PFSK-1 (cell line): ENCODE data around the gene CTDSP2.

Experiments
- FOXP2 ChIP-seq: optimal IDR thresholded peaks from 2 replicates; pipeline ENCODE3; 2011; ENCODE audit warnings: borderline replicate concordance, control low read depth, inconsistent platforms; ENCODE audit not compliant: insufficient read depth; ENCODE audit errors: extremely low read length, extremely low read depth
- POLR2AphosphoS5 ChIP-seq: IDR thresholded peaks from 2 replicates; pipeline ENCODE4 v1.6.1; 2012; ENCODE audit warnings: low read depth, mild to moderate bottlenecking, control low read depth, low read length, moderate library complexity
- SIN3A ChIP-seq: IDR thresholded peaks from 2 replicates; pipeline ENCODE4 v1.6.1; 2012; ENCODE audit warnings: mild to moderate bottlenecking, low read length, moderate library complexity, borderline replicate concordance; ENCODE audit not compliant: insufficient read depth
- TAF1 ChIP-seq: IDR thresholded peaks from 2 replicates; pipeline ENCODE4 v1.6.1; 2012; ENCODE audit warnings: low read length, control low read depth, borderline replicate concordance; ENCODE audit not compliant: insufficient read depth
- TF ChIP-seq, protein P1 (sequence below), 2 experiments: IDR thresholded peaks; 2 replicates each; pipeline versions ENCODE4 v1.6.1 to v1.8.0; 2011 to 2012; ENCODE audit warnings: low read depth in 2 of 2, low read length in 2 of 2, control low read depth in 1 of 2, inconsistent platforms in 1 of 2, mild to moderate bottlenecking in 1 of 2, moderate library complexity in 1 of 2; ENCODE audit not compliant: insufficient read depth in 1 of 2

CTDSP2 gene

DNA sequence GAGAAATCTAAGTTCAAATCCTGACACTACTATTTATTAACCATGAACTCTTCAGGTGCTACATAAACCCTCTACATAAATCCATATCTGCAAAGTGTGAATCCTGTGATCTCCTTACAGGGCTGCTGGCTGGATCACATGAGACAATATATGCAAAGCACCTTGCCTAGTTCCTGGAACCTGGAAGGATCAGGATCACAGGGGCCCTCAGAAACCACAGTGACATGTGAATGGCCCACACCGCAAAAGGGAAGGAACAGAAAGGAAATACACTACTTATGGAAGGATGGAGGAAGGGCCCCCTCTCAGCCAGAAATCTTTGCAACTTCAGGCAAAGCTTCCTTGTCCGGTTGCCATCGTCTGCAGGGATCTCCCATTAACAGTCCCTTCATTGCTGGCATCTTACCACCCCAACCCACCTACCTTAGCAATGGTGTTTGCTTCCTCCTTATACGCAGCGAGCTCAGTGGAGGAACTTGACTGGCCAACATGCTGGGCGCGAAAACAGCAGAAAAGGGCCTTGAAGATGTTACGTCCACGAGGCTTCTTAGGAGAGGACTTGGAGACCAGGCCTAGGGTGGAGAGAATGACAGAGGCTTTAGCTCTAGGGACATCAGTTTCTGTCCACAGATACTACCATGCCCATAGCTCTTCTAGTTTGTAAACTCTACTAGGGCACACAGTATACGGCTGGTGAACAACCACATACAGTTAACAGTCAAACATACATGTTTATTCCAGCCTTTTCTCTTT lies 17.3 kb downstream of the CTDSP2 start:
- TF ChIP-seq TAF1 (no peak), SIN3A (no peak), POLR2AphosphoS5 (no peak), FOXP2 (no peak)
- TF ChIP-seq, protein P1, sequence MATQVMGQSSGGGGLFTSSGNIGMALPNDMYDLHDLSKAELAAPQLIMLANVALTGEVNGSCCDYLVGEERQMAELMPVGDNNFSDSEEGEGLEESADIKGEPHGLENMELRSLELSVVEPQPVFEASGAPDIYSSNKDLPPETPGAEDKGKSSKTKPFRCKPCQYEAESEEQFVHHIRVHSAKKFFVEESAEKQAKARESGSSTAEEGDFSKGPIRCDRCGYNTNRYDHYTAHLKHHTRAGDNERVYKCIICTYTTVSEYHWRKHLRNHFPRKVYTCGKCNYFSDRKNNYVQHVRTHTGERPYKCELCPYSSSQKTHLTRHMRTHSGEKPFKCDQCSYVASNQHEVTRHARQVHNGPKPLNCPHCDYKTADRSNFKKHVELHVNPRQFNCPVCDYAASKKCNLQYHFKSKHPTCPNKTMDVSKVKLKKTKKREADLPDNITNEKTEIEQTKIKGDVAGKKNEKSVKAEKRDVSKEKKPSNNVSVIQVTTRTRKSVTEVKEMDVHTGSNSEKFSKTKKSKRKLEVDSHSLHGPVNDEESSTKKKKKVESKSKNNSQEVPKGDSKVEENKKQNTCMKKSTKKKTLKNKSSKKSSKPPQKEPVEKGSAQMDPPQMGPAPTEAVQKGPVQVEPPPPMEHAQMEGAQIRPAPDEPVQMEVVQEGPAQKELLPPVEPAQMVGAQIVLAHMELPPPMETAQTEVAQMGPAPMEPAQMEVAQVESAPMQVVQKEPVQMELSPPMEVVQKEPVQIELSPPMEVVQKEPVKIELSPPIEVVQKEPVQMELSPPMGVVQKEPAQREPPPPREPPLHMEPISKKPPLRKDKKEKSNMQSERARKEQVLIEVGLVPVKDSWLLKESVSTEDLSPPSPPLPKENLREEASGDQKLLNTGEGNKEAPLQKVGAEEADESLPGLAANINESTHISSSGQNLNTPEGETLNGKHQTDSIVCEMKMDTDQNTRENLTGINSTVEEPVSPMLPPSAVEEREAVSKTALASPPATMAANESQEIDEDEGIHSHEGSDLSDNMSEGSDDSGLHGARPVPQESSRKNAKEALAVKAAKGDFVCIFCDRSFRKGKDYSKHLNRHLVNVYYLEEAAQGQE (IDR thresholded peaks at IDR 0.05; ENCODE audit: insufficient read depth in 1 of 2, low read depth in 2 of 2, low read length in 2 of 2), result no peak

DNA sequence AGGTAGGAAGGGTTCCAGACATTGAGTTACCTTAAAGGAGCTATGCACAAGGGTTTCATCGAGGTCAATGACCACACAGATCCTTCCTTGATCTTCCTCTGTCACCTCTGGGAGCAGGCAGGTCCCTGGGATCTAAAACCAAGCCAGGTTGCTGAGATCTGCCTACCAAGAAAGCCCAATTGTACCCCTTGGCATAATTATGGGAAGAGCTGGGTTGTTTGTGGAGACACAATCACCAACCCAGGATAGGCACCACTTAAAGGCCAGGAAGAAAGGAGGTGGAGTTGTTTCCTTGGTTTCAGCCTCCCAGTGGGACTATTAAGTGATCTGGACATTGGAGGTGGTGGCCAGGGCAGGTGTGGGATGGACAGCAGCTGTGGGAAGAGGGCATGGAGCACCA lies 19.6 kb downstream of the CTDSP2 start:
- TF ChIP-seq POLR2AphosphoS5, result no peak
- no peak for TF ChIP-seq FOXP2
- TF ChIP-seq, protein P1 (IDR thresholded peaks at IDR 0.05; ENCODE audit: insufficient read depth in 1 of 2, low read depth in 2 of 2, low read length in 2 of 2), result no peak
- TF ChIP-seq SIN3A, result no peak
- TF ChIP-seq TAF1, result no peak

DNA sequence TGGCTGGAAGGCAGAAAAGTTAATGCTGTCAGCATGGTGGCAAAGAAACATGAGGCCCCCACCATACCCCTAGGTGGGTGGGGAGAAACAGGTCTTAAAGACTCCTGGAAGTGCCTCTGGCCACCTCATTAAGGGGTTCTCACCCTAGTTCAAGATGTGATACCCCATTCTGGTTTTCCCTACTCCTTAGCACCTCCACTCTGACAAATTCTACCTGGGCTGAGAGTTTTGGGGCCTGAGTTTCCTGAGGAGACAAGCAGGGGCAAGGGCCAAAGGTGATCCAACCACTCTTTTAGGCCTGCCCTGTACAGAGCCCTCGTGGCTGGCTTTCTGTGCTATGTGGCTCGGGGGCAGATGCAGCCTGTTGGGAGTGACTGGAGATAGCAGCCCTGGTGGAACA lies 20.1 kb downstream of the CTDSP2 start:
- TF ChIP-seq TAF1 (no peak), FOXP2 (no peak), SIN3A (no peak), POLR2AphosphoS5 (no peak)
- TF ChIP-seq, protein P1 (IDR thresholded peaks at IDR 0.05; ENCODE audit: insufficient read depth in 1 of 2, low read depth in 2 of 2, low read length in 2 of 2), result no peak

DNA sequence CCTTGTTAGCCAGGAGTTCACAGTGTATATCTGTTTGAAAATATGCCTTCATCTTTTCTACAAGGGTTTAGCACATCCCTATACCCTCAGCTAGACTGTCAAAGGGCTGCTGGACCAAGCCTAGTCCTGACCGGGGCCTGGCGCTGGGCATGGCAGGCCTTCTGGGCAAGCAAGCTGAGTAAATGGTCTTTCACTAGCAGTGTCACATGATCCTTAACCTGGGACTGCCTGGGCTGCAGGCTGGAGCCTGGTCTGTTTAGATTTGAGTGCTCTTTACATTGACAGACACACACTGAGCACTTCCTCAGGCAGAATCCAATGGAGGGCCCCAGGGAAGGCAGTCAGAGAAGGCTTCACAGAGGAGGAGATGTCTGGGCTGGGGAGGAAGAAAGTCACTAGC lies 21.1 kb downstream of the CTDSP2 start:
- TF ChIP-seq SIN3A (no peak), POLR2AphosphoS5 (no peak), TAF1 (no peak), FOXP2 (no peak)
- TF ChIP-seq, protein P1 (IDR thresholded peaks at IDR 0.05; ENCODE audit: insufficient read depth in 1 of 2, low read depth in 2 of 2, low read length in 2 of 2), result no peak
